ENCODE results near the gene PPP1R13L.
"Not testable (repeated sequence)": the region's sequence is repeated elsewhere in the genome, so short reads cannot be mapped to it uniquely, and the experiment has no call there.

The PPP1R13L gene

GRCh38 chr19:45346449-45346848 is 58.4 kb downstream of the PPP1R13L start:
- DNase-seq (ENCODE audit: low spot score) = no peak

- no peak for DNase-seq (ENCODE audit: low spot score)
Measured at GRCh38 chr19:45345506-45345860, 59.4 kb downstream of the PPP1R13L start.

GRCh38 chr19:45344621-45345505 is 60.0 kb downstream of the PPP1R13L start:
- no peak for DNase-seq (ENCODE audit: low spot score)

- no peak for DNase-seq (ENCODE audit: low spot score)
Measured at GRCh38 chr19:45342911-45343310, 62.0 kb downstream of the PPP1R13L start.

- DNase-seq (ENCODE audit: low spot score) = no peak
Measured at GRCh38 chr19:45340899-45341453, 63.9 kb downstream of the PPP1R13L start.

- peak; percentile 52 for DNase-seq (ENCODE audit: low spot score)
Measured at GRCh38 chr19:45340232-45340898, 64.5 kb downstream of the PPP1R13L start, which contains the start of gene KLC3. TSS of gene KLC3 (plus strand) at chr19:45340750. CDS start at chr19:45345542, 4,792 bp downstream.

GRCh38 chr19:45339629-45340028 is 65.2 kb downstream of the PPP1R13L start:
- DNase-seq (ENCODE audit: low spot score) = no peak

- no peak for DNase-seq (ENCODE audit: low spot score)
Measured at GRCh38 chr19:45336696-45337251, 68.1 kb downstream of the PPP1R13L start.

GRCh38 chr19:45334881-45335280 is 70.0 kb downstream of the PPP1R13L start:
- DNase-seq (ENCODE audit: low spot score) = not testable (repeated sequence)

GRCh38 chr19:45333609-45334303 is 71.1 kb downstream of the PPP1R13L start:
- DNase-seq (ENCODE audit: low spot score) = no peak

- no peak for DNase-seq (ENCODE audit: low spot score)
Measured at GRCh38 chr19:45331411-45331810, 73.5 kb downstream of the PPP1R13L start.
